Activated CD4-positive, alpha-beta T cell treated with anti-CD3 and anti-CD28 coated beads for 36 hours (primary cell): ENCODE measurements around the gene RTN1. TPM values are rescaled to one million over a fixed set of nuclear protein-coding genes. Genes with fewer than 3 reads are reported as not detected.
A peak's percentile ranks its signal among the peaks of the same experiment; 100 is the strongest.
"Not testable (repeated sequence)": the region's sequence is repeated elsewhere in the genome, so short reads cannot be mapped to it uniquely, and the experiment has no call there.

Experiments used
- ATAC-seq: fragments of 200-7000 bp; cut with Tn5 transposase; one replicate; pipeline ENCODE4 v1.10.0; 2021; ENCODE audit warnings: mild to moderate bottlenecking, moderate library complexity
- CTCF ChIA-PET: fragments of 350-600 bp; sonication (Branson Sonifier 250); formaldehyde crosslinking; loops from one replicate; lab custom pipeline; 2021; ENCODE audit warnings: antibody characterized with exemption; lab: Charles Lee
- POLR2A ChIA-PET: fragments of 350-600 bp; sonication (Branson Sonifier 250); formaldehyde crosslinking; loops from one replicate; lab custom pipeline; 2021; ENCODE audit warnings: antibody characterized with exemption, inconsistent platforms; lab: Charles Lee
- DNase-seq: peaks from one replicate; pipeline ENCODE4 v3.0.0-alpha.2; 2020
- H3K27ac Mint-ChIP-seq: one replicate; pipeline ENCODE4 v1.8.0; 2021; ENCODE audit warnings: mixed read lengths
- H3K27me3 Mint-ChIP-seq: one replicate; pipeline ENCODE4 v1.8.0; 2021; ENCODE audit warnings: mixed read lengths
- H3K36me3 Mint-ChIP-seq: one replicate; pipeline ENCODE4 v1.8.0; 2021; ENCODE audit warnings: low read depth, mixed read lengths
- H3K4me1 Mint-ChIP-seq: one replicate; pipeline ENCODE4 v1.8.0; 2021; ENCODE audit warnings: mixed read lengths
- H3K4me3 Mint-ChIP-seq: one replicate; pipeline ENCODE4 v1.8.0; 2021; ENCODE audit warnings: mild to moderate bottlenecking, moderate library complexity, mixed read lengths
- H3K9me3 Mint-ChIP-seq: one replicate; pipeline ENCODE4 v1.8.0; 2021; ENCODE audit warnings: low read depth, mixed read lengths
- intact Hi-C, 2 experiments: fragments of 100-400 bp; cut with DNase I in 1 of 2; cut with micrococcal nuclease in 1 of 2; formaldehyde crosslinking; loops; one replicate each; pipeline versions ENCODE4 v1.14.2 to v1.15.1; 2022 to 2024; cut with DNase I, micrococcal nuclease
- total RNA-seq, 2 experiments: library from RNA; stranded (reverse); gene quantifications; one replicate each; pipeline ENCODE4 v1.2.3, GENCODE V29; 2021

The RTN1 gene
- total RNA-seq, 2 experiments from 2014 or later = not detected

GRCh38 chr14:59654131-59654530, 216.4 kb downstream of the RTN1 start:
- CTCF ChIA-PET, POLR2A ChIA-PET, DNase-seq, H3K27ac Mint-ChIP-seq, H3K36me3 Mint-ChIP-seq, ATAC-seq, H3K4me3 Mint-ChIP-seq, H3K4me1 Mint-ChIP-seq, H3K9me3 Mint-ChIP-seq, H3K27me3 Mint-ChIP-seq, intact Hi-C loops: not testable (repeated sequence)

DNA sequence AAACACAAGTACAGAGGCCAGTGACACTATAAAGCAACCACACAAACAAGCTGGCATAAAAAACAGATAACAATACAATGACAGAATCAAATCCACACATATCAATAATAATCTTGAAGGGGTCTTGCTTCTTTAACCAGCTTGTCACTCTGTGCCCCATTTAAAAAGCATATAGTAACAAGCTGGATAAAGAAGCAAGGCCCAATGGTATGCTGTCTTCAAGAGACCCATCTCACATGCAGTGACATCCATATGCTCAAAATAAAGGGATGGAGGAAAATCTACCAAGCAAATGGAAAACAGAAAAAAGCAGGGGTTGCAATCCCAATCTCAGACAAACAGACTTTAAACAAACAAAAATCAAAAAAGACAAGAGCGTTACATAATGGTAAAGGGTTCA, 223.7 kb downstream of the RTN1 start:
- H3K4me3 Mint-ChIP-seq, DNase-seq, CTCF ChIA-PET, H3K36me3 Mint-ChIP-seq, POLR2A ChIA-PET, H3K27ac Mint-ChIP-seq, intact Hi-C loops, H3K27me3 Mint-ChIP-seq, ATAC-seq, H3K4me1 Mint-ChIP-seq: not testable (repeated sequence)
- peaks cover 34% of the 10 kb centered on the region for H3K9me3 Mint-ChIP-seq

DNA sequence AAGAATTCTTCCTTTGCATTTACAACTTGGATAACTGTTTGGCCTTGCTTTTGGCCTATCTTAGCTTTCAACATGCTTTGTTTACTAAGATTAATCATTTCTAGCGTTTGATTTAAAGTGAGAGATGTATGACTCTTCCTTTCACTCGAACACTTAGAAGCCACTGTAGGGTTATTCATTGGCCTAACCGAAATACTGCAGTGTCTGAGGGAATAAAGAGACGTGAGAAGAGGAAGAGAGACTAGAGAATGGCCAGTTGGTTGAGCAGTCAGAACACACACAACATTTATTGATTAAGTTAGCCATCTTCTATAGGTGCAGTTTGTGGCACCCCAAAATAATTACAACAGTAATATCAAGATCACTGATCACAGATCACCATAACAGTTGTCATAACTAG, 231.7 kb downstream of the RTN1 start:
- Mint-ChIP-seq H3K4me1 (no peaks in the 10 kb centered on the region), H3K36me3 (no peaks in the 10 kb centered on the region), H3K27me3 (peaks cover 9% of the 10 kb centered on the region), H3K4me3 (no peak overlapping the region), H3K27ac (no peak overlapping the region), H3K9me3 (peaks cover 4% of the 10 kb centered on the region)
- no peak for DNase-seq
- no peak for ATAC-seq
- intact Hi-C loops = no loop called here
- CTCF ChIA-PET = no interaction called here
- POLR2A ChIA-PET = no interaction called here

- no peaks in the 10 kb centered on the region for H3K9me3 Mint-ChIP-seq
These were observed 236.0 kb downstream of the RTN1 start for GRCh38 chr14:59634617-59635016.

DNA sequence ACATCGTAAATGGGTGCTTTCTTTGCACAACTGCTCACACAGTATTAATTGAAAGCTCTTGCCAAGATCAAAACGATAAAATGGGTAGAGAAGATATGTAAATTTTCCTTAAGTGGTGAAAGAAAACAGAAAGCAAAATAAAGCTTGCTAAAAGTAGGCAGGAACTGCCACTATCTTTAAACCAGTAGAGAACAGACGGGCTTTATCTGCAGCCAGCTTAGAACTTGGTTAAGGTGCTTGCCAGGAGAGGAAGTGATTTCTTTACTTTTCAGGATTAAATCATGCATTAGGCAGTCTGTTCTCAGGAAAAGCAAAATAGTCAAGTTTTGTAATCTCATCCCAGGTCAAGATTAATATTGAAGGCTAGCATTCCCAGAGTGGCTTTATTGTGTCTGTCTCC, 237.1 kb downstream of the RTN1 start:
- H3K36me3 Mint-ChIP-seq = no peaks in the 10 kb centered on the region
- intact Hi-C loops = loop anchor here (2.0 to 5.0 kb wide), 3 partner anchors 284 to 549 kb away; no protein-coding TSS in a partner anchor
- H3K4me3 Mint-ChIP-seq = no peak overlapping the region
- H3K27me3 Mint-ChIP-seq = peaks cover 43% of the 10 kb centered on the region
- H3K27ac Mint-ChIP-seq = no peak overlapping the region
- ChIA-PET POLR2A (no interaction called here), CTCF (interaction anchor here (1.1 to 1.6 kb wide), 5 partner anchors 9 to 550 kb away, joined by 3 to 6 read pairs (median 4); no protein-coding TSS in a partner anchor)
- DNase-seq = no peak
- no peaks in the 10 kb centered on the region for H3K9me3 Mint-ChIP-seq
- ATAC-seq = no peak
- peaks cover 2% of the 10 kb centered on the region for H3K4me1 Mint-ChIP-seq

More at GRCh38 chr14:59634617-59635016, 236.0 kb downstream of the RTN1 start:
- ATAC-seq (no peak), DNase-seq (no peak)
- peaks cover 35% of the 10 kb centered on the region for H3K27me3 Mint-ChIP-seq
- ChIA-PET CTCF (no interaction called here), POLR2A (no interaction called here)
- peaks cover 2% of the 10 kb centered on the region for H3K4me1 Mint-ChIP-seq
- H3K27ac Mint-ChIP-seq = no peak overlapping the region
- H3K4me3 Mint-ChIP-seq = no peak overlapping the region
- no peaks in the 10 kb centered on the region for H3K36me3 Mint-ChIP-seq
- intact Hi-C loops = loop anchor here in 1 of 2 experiments (5.0 kb wide), 2 partner anchors 283 to 548 kb away; no protein-coding TSS in a partner anchor

DNA sequence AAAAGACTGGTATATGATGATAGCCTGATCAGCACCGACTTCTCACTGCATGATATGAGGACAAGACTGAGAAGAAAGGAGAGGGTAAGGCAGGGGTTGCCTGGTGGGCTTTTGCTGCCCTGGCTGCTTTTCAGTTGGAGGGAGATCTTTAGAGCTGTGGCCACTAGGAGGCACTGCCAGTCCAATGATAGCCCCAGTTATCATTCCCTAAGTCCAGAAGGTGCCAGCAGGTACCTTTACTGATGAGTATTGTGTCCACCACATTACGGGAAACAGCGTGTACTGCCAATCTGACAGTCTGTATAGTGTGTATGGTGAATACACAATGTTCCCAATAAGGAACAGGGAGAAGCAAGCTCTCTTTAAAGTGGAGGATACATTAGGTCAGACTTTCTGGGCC, 238.2 kb downstream of the RTN1 start:
- CTCF ChIA-PET = interaction anchor here (0.6 to 1.6 kb wide), 6 partner anchors 12 to 896 kb away, joined by 3 to 6 read pairs (median 4); no protein-coding TSS in a partner anchor

DNA sequence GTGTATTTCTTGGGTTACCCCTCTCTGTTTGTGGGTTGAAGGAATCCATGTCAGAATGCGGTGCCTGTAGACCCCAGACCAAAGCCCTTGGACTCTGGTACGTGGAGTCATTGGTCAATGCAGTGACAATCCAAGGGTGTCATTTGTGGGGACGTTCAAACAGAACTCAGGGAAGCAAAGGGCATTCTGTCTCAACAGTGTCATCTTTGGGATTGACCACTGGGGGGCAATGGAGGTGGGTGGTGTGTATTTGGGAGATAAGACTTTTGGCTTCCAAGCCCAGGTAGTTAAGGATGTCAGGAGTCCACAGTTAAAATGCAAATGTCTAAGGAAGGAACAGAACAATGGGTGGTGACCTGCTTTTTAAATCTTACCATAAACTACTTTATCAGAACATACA, 239.3 kb downstream of the RTN1 start:
- Mint-ChIP-seq H3K4me1 (peaks cover 2% of the 10 kb centered on the region), H3K9me3 (no peaks in the 10 kb centered on the region), H3K27ac (no peak overlapping the region), H3K4me3 (no peak overlapping the region), H3K27me3 (peaks cover 46% of the 10 kb centered on the region), H3K36me3 (no peaks in the 10 kb centered on the region)
- DNase-seq (peak; percentile 11), ATAC-seq (no peak)
- ChIA-PET CTCF (no interaction called here), POLR2A (no interaction called here)
- intact Hi-C loops = loop anchor here in 1 of 2 experiments (5.0 kb wide), 2 partner anchors 286 to 551 kb away; no protein-coding TSS in a partner anchor

More for the DNA sequence above, 238.2 kb downstream of the RTN1 start:
- DNase-seq (peak; percentile 52), ATAC-seq (no peak)
- Mint-ChIP-seq H3K36me3 (no peaks in the 10 kb centered on the region), H3K27me3 (peaks cover 45% of the 10 kb centered on the region), H3K4me1 (peaks cover 2% of the 10 kb centered on the region), H3K9me3 (no peaks in the 10 kb centered on the region), H3K4me3 (no peak overlapping the region), H3K27ac (no peak overlapping the region)
- intact Hi-C loops = loop anchor here (1.0 to 5.0 kb wide), 5 partner anchors 56 to 552 kb away; no protein-coding TSS in a partner anchor
- POLR2A ChIA-PET = no interaction called here

GRCh38 chr14:59630288-59630963, 240.2 kb downstream of the RTN1 start:
- CTCF ChIA-PET = no interaction called here

GRCh38 chr14:59629444-59630287, 240.9 kb downstream of the RTN1 start:
- DNase-seq = no peak
- CTCF ChIA-PET = no interaction called here
- intact Hi-C loops = loop anchor here in 1 of 2 experiments (5.0 kb wide), 2 partner anchors 288 to 553 kb away; no protein-coding TSS in a partner anchor
- no peak for ATAC-seq
- POLR2A ChIA-PET = no interaction called here
- no peak overlapping the region for H3K4me3 Mint-ChIP-seq
- H3K36me3 Mint-ChIP-seq = no peaks in the 10 kb centered on the region
- no peaks in the 10 kb centered on the region for H3K9me3 Mint-ChIP-seq
- H3K27ac Mint-ChIP-seq = no peak overlapping the region
- peaks cover 2% of the 10 kb centered on the region for H3K4me1 Mint-ChIP-seq
- H3K27me3 Mint-ChIP-seq = peaks cover 42% of the 10 kb centered on the region

More at GRCh38 chr14:59630288-59630963, 240.2 kb downstream of the RTN1 start:
- no peak overlapping the region for H3K4me3 Mint-ChIP-seq
- no peaks in the 10 kb centered on the region for H3K36me3 Mint-ChIP-seq
- H3K4me1 Mint-ChIP-seq = peaks cover 2% of the 10 kb centered on the region
- peak; percentile 60 for ATAC-seq
- POLR2A ChIA-PET = no interaction called here
- intact Hi-C loops = loop anchor here in 1 of 2 experiments (5.0 kb wide), 2 partner anchors 287 to 552 kb away; no protein-coding TSS in a partner anchor
- H3K27ac Mint-ChIP-seq = no peak overlapping the region
- peak; percentile 19 for DNase-seq
- peaks cover 46% of the 10 kb centered on the region for H3K27me3 Mint-ChIP-seq
- H3K9me3 Mint-ChIP-seq = no peaks in the 10 kb centered on the region

DNA sequence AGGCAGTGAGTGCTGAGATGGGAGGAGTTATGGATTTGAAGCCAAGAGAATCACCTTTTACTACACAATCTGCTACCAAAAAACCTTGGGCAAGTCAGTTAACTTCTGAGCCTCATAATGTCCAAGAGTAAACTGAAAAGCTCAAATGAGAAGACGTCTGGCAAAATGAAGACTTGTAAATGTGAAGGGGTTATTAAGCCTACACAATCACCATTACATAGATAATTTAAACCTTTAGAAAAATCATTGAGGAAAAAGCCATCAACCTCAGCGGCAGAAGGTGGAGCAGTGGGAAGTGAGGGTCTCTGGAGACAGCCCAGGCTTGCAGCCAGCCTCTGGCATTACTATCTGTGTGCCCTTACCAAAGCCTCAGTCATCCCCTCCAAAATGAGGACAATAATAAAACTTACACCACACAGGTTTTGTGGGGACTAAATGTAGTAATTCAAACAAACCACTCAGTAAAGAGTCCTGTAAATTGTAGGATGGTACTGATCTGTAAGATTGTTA, 243.5 kb downstream of the RTN1 start:
- ChIA-PET CTCF (no interaction called here), POLR2A (interaction anchor here (0.6 kb wide), 1 partner anchor 95 kb away, joined by 3 read pairs; no protein-coding TSS in a partner anchor)
- no peak overlapping the region for H3K27ac Mint-ChIP-seq
- H3K9me3 Mint-ChIP-seq = no peaks in the 10 kb centered on the region
- H3K4me3 Mint-ChIP-seq = no peak overlapping the region
- DNase-seq = no peak
- intact Hi-C loops = no loop called here
- peaks cover 2% of the 10 kb centered on the region for H3K4me1 Mint-ChIP-seq
- H3K36me3 Mint-ChIP-seq = no peaks in the 10 kb centered on the region
- H3K27me3 Mint-ChIP-seq = peaks cover 37% of the 10 kb centered on the region
- no peak for ATAC-seq

DNA sequence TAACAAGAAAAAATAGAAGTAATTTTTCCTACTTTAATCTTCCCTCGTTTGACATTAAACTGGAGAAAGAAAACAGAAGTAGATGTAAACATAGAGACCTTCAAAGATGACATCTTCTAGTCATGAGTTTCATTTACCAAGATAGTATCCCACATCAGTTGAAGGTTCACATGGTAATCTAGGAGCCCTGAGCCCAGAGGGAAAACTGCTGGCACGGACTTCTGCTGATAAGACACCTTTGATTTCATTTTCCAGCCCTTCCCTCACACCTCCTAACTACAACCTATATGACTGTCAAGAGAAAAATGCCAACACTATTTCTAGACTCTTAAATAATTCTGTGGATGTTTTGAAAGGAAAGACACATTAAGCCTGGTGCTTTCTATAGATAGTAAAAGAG, 247.9 kb downstream of the RTN1 start:
- ATAC-seq (no peak), DNase-seq (no peak)
- Mint-ChIP-seq H3K27me3 (peaks cover 13% of the 10 kb centered on the region), H3K36me3 (no peaks in the 10 kb centered on the region), H3K4me3 (no peak overlapping the region), H3K27ac (no peak overlapping the region), H3K9me3 (no peaks in the 10 kb centered on the region), H3K4me1 (no peaks in the 10 kb centered on the region)
- POLR2A ChIA-PET = no interaction called here
- intact Hi-C loops = no loop called here
- CTCF ChIA-PET = no interaction called here
